Coronary artery (tissue), 2 donors: ENCODE data around the gene TM9SF4.

Experiments used
- DNase-seq: peaks from one replicate; pipeline ENCODE4 v3.0.0-alpha.2; 2017; ENCODE audit warnings: low spot score
- H3K27ac ChIP-seq, 2 donors: fragments of 200-600 bp; sonication (generic); one replicate each; pipeline ENCODE4 v1.5.1; 2016 to 2019
- H3K4me3 ChIP-seq: fragments of 200-600 bp; sonication (generic); 2 replicates; pipeline ENCODE4 v1.5.1; 2016; ENCODE audit warnings: mild to moderate bottlenecking, moderate library complexity
- TF ChIP-seq, protein P1 (sequence below): fragments of 200-600 bp; sonication (generic); IDR thresholded peaks from one replicate; pipeline ENCODE4 v1.5.1; 2019; ENCODE audit warnings: antibody characterized with exemption

The TM9SF4 gene

DNA sequence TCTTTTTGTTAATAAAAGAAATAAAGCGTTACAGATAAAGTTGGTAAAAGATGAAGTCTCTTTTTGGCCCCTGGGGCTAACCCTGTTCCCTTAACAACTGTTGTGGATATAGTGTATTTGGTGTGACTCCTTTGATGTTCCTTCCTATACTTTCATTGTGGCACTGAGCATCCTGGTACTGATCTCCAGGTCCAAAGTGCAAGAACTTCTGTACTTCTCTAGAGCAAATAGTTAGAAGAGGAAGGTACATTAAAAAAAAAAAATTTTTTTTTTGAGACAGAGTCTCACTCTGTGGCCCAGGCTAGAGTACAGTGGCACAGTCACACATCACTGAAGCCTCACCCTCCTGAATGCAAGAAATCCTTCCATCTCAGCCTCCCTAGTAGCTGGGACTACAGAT, 104.4 kb downstream of the TM9SF4 start:
- Histone ChIP-seq H3K4me3 (no peak overlapping the region), H3K27ac (no peak overlapping the region)
- TF ChIP-seq, protein P1, sequence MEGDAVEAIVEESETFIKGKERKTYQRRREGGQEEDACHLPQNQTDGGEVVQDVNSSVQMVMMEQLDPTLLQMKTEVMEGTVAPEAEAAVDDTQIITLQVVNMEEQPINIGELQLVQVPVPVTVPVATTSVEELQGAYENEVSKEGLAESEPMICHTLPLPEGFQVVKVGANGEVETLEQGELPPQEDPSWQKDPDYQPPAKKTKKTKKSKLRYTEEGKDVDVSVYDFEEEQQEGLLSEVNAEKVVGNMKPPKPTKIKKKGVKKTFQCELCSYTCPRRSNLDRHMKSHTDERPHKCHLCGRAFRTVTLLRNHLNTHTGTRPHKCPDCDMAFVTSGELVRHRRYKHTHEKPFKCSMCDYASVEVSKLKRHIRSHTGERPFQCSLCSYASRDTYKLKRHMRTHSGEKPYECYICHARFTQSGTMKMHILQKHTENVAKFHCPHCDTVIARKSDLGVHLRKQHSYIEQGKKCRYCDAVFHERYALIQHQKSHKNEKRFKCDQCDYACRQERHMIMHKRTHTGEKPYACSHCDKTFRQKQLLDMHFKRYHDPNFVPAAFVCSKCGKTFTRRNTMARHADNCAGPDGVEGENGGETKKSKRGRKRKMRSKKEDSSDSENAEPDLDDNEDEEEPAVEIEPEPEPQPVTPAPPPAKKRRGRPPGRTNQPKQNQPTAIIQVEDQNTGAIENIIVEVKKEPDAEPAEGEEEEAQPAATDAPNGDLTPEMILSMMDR = no peak
- no peak for DNase-seq

DNA sequence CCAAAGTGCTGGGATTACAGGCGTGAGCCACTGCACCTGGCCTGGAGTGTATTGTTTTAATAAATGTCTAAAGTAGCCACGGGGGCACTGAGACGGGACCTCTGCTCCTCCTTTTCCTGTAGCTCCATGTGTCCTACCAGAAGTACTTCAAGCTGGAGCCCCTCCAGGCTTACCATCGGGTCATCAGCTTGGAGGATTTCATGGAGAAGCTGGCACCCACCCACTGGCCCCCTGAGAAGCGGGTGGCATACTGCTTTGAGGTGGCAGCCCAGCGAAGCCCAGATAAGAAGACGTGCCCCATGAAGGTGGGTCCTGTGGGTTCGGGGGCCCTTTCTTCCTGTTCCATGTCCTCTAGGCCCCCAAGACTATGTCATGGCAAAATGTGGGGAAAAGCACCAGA, 105.6 kb downstream of the TM9SF4 start:
- Histone ChIP-seq H3K27ac (no peak overlapping the region), H3K4me3 (no peak overlapping the region)
- no peak for DNase-seq
- TF ChIP-seq, protein P1 = no peak

DNA sequence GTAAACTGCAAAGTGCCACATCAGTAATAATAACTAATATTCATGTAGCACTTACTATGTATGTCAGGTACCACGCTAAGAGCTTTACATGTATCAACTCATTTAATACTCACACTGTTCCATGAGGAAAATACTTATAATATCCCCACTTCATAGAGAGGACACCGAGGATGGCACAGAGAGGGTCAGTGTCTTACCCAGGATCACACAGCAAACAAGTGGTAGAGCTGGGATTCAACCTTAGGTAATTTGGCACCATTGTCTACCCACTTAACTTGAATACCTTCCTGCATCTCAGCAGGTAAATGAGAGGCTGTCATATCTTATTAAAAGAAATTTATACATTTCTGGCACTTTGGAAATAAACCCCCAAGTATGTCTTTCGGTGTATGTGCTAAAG, 106.2 kb downstream of the TM9SF4 start:
- Histone ChIP-seq H3K4me3 (no peak overlapping the region), H3K27ac (no peak overlapping the region)
- DNase-seq = no peak
- TF ChIP-seq, protein P1 = no peak

DNA sequence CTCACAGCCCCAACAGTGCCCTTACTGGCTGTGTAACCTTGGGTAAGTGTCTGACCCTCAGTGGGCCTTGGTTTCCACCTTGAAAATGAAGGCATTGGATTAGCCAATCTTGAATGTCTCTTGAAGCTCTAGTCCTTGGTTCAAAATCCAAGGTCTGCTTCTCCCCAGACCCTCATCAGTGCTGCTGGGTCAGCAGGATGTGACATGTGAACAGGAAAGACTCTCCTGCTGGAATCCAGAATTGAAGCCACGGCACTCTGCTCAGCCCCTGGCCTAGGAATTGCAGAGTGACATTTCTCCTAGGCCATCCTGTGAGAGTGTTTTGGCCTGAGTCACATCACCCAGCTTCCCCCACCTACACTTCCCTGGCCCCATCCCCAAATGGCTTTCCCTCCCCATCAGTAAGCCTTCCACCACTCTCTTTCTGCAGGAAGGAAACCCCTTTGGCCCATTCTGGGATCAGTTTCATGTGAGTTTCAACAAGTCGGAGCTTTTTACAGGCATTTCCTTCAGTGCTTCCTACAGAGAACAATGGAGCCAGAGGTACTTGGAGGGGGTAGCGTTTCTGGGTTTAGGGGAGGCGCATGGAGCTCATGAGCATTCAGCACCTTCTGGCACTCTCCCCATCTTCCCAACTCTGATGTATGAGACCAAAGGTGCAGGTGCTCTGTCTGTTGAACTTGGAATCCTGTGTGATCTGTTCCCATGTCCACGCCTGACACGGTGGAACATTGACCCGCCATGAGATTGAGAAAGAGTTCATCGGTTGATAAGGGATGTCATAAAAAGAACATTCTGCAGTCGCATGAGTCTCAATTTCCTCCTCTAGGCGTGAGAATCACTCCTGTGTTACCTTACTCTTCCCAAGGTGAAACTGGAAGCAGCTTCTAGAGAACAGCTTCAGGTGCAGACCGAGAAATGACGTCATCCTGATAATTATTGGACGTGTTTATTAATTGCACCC, 106.9 kb downstream of the TM9SF4 start:
- TF ChIP-seq, protein P1 = no peak

More for the DNA sequence above, 106.9 kb downstream of the TM9SF4 start:
- DNase-seq = no peak
- H3K4me3 ChIP-seq = no peak overlapping the region
- H3K27ac ChIP-seq = no peak overlapping the region
